ENCODE measurements around the gene TMEM121.

- TF ChIP-seq ZNF70 (CRISPR knock-in tag; IDR thresholded peaks at IDR 0.05) (no peak), SNAI2 (CRISPR knock-in tag; IDR thresholded peaks at IDR 0.05) (no peak), ZC3H10 (CRISPR knock-in tag; IDR thresholded peaks at IDR 0.05) (no peak), TOX (CRISPR knock-in tag; IDR thresholded peaks at IDR 0.05; ENCODE audit: borderline replicate concordance) (no peak), ZFP30 (CRISPR knock-in tag; IDR thresholded peaks at IDR 0.05) (no peak)
Observed at GRCh38 chr14:105525861-105526775, at the start of gene TMEM121.
